ENCODE results near the gene NEDD9.

DNA sequence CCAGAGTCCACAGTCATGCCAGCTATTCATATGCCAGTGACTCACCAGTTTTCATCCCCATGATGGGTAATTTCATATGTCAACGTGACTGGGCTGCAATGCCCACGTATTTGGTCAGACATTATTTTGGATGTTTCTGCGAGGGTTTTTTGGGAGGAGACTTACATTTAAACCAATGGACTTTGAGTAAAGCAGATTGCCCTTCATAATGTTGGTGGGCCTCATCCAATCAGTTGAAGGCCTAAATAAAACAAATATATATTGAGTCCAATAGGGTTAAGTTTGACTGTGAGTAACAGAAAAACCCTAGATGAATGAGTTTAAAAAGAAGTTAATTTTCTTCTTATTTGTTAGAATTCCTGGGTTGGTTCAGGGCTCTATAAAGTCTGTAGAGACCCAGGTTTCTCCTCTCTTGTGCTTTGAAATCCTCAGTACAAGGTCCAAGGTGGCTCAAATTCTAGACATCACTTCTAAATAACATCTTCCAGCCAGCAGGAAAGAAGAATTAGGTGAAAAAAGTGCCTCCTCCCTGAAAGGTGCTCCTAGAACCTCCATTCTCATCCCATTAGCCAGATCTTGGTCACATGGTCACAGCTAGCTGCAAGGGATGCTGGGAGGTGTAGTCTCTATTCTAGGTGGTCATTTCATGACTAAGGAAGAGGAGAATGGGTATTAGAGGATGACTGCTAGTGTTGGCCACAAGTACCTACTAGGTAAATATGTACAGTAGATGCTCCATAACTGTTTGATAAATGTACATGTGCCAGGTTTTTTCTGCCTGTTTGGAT is 16.7 kb upstream of the NEDD9 start:
- TF ChIP-seq EZH2 (IDR thresholded peaks at IDR 0.05; ENCODE audit: low read length, missing control alignments) = no peak
- TF ChIP-seq, protein P1, sequence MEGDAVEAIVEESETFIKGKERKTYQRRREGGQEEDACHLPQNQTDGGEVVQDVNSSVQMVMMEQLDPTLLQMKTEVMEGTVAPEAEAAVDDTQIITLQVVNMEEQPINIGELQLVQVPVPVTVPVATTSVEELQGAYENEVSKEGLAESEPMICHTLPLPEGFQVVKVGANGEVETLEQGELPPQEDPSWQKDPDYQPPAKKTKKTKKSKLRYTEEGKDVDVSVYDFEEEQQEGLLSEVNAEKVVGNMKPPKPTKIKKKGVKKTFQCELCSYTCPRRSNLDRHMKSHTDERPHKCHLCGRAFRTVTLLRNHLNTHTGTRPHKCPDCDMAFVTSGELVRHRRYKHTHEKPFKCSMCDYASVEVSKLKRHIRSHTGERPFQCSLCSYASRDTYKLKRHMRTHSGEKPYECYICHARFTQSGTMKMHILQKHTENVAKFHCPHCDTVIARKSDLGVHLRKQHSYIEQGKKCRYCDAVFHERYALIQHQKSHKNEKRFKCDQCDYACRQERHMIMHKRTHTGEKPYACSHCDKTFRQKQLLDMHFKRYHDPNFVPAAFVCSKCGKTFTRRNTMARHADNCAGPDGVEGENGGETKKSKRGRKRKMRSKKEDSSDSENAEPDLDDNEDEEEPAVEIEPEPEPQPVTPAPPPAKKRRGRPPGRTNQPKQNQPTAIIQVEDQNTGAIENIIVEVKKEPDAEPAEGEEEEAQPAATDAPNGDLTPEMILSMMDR (conservative IDR thresholded peaks at IDR 0.05 in 1 of 2, IDR thresholded peaks at IDR 0.05 in 1 of 2; ENCODE audit: low read depth in 1 of 2, low read length in 2 of 2) = no peak

All from fibroblast of lung (primary cell).